Retinal pigment epithelial cell (primary cell): ENCODE measurements around the gene ZNF440.
"Not testable (repeated sequence)": the region's sequence is repeated elsewhere in the genome, so short reads cannot be mapped to it uniquely, and the experiment has no call there.

Source experiments
- DNase-seq: peaks from one replicate; pipeline ENCODE4 v3.0.0-alpha.2; 2010; ENCODE audit warnings: low read depth
- H3K4me3 ChIP-seq: 2 replicates; pipeline ENCODE4 v1.5.1; 2011; ENCODE audit warnings: mild to moderate bottlenecking, low read length, control low read depth, moderate library complexity
- TF ChIP-seq, protein P1 (sequence below): conservative IDR thresholded peaks from 2 replicates; pipeline ENCODE4 v1.5.1; 2011; ENCODE audit warnings: low read depth, low read length, control low read depth, inconsistent platforms

The ZNF440 gene

DNA sequence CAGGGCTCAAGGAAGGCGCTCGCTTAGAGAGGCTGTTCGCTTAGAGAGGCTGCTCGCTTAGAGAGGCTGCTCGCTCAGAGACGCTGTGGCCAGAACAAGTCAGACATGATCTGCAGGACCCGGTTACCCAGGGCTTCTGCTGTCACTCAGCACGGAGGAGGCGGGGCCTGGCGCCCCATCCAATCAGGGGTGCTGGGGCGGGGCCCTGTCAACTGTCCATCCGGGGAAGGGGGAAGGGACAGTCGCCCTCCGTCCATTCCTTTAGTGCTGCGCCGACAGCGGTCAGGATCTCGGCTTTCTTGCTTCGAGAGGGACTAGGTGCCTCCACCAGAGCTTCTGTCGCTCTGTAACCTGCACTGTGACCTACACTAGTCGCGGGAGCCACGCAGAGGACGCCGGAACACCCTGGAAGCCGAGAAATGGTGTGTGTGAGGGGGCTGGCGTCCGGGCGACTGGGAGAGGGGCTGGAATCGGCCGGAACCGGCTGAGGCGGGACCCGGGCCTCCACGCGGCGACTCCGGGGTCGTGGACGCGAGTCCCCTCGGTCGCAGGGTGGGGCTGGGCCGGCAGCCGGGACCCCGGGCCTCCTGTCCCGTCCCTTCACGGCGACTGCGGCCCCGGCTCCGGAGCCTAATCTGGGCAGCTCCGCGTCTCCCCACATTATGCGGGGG lies at the start of gene ZNF440:
Gene ZNF440 (plus strand): TSS at position 245 of the 671 bp plus-strand sequence. CDS start 175 bp downstream, at position 420.
- TF ChIP-seq, protein P1, sequence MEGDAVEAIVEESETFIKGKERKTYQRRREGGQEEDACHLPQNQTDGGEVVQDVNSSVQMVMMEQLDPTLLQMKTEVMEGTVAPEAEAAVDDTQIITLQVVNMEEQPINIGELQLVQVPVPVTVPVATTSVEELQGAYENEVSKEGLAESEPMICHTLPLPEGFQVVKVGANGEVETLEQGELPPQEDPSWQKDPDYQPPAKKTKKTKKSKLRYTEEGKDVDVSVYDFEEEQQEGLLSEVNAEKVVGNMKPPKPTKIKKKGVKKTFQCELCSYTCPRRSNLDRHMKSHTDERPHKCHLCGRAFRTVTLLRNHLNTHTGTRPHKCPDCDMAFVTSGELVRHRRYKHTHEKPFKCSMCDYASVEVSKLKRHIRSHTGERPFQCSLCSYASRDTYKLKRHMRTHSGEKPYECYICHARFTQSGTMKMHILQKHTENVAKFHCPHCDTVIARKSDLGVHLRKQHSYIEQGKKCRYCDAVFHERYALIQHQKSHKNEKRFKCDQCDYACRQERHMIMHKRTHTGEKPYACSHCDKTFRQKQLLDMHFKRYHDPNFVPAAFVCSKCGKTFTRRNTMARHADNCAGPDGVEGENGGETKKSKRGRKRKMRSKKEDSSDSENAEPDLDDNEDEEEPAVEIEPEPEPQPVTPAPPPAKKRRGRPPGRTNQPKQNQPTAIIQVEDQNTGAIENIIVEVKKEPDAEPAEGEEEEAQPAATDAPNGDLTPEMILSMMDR = no peak
- peak within 1 kb of the TSS; percentile 97 for H3K4me3 ChIP-seq
- DNase-seq = peak; percentile 81

DNA sequence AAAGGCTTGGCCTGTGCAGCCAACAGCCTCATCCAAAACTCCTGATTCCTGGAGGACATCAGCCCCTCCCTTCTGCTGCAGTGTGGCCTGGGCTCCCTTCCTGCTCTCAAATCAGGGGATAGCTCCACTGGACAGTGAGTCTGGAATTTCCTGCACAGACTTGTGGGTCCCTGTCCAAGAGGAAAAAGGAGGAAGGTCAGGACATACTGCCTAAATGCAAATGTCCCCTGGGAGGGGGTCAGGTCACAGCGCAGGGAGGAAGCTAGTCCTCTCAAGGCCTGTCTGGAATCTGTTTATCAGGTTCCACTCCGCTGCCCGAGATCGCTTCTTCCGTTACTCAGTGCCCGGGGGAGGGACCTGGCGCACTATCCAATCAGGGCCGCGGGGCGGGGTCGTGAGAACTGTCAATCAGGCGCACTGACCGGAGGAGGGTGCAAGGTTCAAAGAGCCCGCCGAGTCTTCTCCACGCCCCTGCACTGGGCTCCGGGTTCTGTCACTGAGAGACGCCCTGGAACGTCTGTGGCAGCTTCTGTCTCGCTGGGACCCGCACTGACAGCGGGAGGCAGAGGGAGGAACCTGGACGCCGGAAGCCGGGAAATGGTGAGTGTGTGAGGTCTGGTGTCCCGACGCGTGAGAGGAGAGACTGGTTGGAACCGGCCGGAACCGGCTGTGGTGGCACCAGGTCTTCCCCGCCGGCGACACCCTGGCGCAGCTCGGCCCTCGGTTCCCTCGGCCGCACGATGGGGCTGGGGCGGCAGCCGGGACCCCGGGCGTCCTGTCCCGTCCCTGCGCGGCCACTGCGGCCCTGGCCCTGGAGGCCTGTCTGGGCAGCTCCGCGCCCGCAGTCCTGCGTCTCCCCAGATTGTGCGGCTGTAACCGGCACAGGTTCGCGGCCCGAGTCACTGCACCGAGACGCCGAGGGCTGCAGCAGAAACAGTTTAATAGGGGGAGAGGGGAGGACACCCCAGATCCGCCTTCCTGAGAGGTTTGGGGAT lies 47.2 kb upstream of the ZNF440 start, which contains the start of gene ZNF441:
Gene ZNF441 (plus strand): TSS at position 404 of the 995 bp plus-strand sequence. CDS start 194 bp downstream, at position 598.
- DNase-seq = peak; percentile 60

DNA sequence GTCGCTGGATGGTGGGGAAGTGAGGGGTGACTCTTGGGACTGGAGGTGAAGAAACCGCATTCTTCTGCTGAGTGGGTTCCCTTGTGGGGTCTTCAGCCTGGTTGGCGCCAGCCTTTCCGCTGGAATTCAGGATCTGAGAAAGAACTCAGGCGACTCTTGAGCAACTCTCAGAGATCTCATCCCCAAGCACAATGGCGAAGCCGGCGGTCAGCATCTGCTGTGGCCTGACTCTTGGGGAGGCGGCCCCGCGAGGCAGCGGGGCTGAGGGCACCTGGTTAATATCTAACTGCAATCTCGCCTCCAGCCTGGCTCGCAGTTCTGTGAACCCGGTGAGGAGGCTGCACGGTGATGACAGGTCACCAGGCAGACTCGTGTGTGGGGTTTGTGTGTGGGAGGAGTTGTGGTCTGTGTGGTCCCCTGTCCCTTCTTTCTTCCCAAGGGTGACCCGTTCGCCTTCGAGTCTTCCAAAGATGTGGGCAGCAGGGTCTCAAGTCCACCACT lies 46.4 kb upstream of the ZNF440 start:
- H3K4me3 ChIP-seq = peak overlapping the region; percentile 91
- TF ChIP-seq, protein P1 = no peak
- DNase-seq = no peak

More for the DNA sequence above, 47.2 kb upstream of the ZNF440 start, which contains the start of gene ZNF441:
- TF ChIP-seq, protein P1 = no peak
- H3K4me3 ChIP-seq = peak within 1 kb of the TSS; percentile 91

DNA sequence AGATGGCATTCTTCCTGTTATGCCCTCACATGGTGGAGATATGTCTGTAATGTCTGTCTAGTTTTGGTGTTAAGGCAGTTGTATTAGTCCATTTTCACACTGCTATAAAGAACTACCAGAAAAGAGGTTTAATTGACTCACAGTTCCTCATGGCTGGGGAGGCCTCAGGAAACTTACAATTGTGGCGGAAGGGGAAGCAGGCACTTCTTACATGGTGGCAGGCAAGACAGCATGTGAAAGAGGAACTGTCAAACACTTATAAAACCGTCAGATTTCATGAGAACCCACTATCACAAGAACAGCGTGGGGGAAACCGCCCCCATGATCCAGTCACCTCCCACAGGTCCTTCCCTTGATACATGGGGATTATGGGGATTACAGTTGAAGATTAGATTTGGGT lies 44.1 kb upstream of the ZNF440 start:
- DNase-seq = no peak
- no peak overlapping the region for H3K4me3 ChIP-seq
- TF ChIP-seq, protein P1 = no peak

DNA sequence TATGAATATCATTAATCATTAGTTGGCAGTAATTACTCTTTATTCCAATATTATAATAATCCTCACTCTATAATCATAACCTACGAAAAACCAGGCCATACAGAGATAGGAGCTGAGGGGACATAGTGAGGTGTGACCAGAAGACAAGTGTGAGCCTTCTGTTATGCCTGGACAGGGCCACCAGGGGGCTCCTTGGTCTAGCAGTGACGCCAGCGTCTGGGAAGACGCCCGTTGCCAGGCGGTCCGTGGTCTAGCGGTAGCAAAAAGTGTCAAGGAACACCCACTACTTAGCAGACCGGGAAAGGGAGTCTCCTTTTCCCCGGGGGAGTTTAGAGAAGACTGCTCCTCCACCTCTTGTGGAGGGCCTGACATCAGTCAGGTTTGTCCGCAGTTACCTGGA lies 42.6 kb upstream of the ZNF440 start:
- TF ChIP-seq, protein P1 = peak; percentile 17
- not testable (repeated sequence) for DNase-seq

DNA sequence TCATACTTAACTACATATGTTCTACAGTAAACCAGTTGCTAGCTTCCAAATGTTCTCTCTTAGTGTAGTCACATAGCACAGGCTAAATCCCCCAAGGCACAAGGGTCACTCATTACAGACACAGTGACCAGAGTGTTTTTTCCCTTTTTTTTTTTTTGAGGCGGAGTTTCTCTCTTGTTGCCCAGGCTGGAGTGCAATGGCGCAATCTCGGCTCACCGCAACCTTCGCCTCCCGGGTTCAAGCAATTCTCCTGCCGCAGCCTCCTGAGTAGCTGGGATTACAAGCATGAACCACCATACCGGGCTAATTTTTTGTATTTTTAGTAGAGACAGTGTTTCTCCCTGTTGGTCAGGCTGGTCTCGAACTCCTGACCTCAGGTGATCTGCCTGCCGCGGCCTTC lies 37.4 kb upstream of the ZNF440 start:
- not testable (repeated sequence) for DNase-seq, H3K4me3 ChIP-seq

More for the DNA sequence above, 42.6 kb upstream of the ZNF440 start:
- not testable (repeated sequence) for H3K4me3 ChIP-seq

DNA sequence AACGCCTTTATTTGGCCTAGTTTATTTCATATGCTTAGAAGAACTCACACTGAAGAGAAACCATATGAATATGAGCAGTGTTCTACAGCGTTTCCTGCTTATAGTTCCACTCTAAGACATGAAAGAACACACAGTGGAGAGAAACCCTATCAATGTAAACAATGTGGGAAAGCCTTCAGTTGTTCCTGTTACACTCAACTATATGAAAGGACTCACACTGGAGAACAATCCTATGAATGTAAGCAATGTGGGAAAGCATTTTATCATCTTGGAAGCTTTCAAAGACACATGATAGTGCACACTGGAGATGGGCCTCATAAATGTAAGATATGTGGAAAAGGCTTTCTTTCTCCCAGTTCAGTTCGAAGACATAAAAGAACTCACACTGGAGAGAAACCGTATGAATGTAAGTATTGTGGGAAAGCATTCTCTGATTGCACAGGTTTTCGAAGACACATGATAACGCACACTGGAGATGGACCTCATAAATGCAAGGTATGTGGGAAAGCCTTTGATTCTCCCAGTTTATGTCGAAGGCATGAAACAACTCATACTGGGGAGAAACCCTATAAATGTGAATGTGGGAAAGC lies 33.5 kb upstream of the ZNF440 start:
- no peak overlapping the region for H3K4me3 ChIP-seq

More for the DNA sequence above, 33.5 kb upstream of the ZNF440 start:
- DNase-seq = no peak
- TF ChIP-seq, protein P1 = no peak
